ENCODE results near the gene PALLD. TPM values are rescaled to one million over a fixed set of nuclear protein-coding genes. Genes with fewer than 3 reads are reported as not detected.

The PALLD gene
- total and polyA plus RNA-seq, 2 of the 13 experiments (the other 11 are each of a cell fraction or from before 2014, with no cell fraction given): 0.50 to 1.5 TPM

DNA sequence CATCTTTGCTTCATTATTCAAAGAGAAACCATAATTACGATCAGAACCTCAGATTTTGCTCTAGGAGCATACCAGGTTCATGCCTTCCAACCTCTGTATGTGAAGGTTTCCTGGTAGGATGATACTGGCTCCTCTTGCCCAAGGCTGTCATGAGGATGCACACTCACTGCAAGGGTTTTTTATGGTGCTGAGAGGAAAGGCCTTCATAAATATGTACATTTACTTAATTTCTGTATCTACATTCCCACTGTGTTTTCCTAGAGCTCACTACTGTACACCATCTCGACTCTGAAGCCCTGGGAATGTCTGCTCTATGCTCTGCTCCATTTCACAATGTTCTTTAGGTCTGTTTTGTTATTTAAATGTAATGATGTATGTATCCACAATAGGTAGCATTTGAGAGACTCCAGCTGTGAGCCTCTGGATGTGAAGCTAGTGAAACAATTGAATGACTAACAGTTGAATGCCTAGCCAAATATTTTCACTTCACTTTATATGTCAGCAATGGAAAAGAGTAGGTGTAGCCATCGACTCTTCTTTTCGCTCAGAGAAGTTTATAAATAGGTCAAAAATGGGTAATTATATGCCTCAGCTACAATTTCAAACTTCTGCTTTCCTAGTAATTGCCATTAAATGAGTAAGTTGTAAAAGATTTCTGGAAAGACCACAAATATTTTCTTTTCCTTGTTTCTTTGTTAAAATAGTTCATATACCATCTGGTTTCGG is 228.0 kb downstream of the PALLD start:
- in situ Hi-C loops (cut with HindIII; ENCODE audit: extremely low pct_ligation_motif_present, low pct_unique_long_range_greater_than_20kb): no loop called here
- TF ChIP-seq PPARG (CRISPR knock-in tag; conservative IDR thresholded peaks at IDR 0.05) (no peak), ZNF235 (CRISPR knock-in tag; IDR thresholded peaks at IDR 0.05; ENCODE audit: borderline replicate concordance) (no peak)
- Histone ChIP-seq H4K20me1 (ENCODE audit: insufficient read depth, low read length) (no peaks in the 10 kb centered on the region), H3K4me2 (ENCODE audit: low read depth, low read length) (no peak overlapping the region), H2AFZ (ENCODE audit: low read length) (no peak overlapping the region), H3K4me1 (ENCODE audit: insufficient read depth, low read length) (no peaks in the 10 kb centered on the region), H3K79me2 (ENCODE audit: insufficient read depth, low read length) (no peaks in the 10 kb centered on the region), H3K4me3 (replicated peaks in 1 of 3; ENCODE audit: insufficient read depth in 1 of 3, low read depth in 2 of 3, low read length in 3 of 3) (no peak overlapping the region), H3K9me3 (ENCODE audit: low read length) (no peaks in the 10 kb centered on the region), H3K36me3 (replicated peaks in 1 of 2; ENCODE audit: control insufficient read depth in 1 of 2, insufficient read depth in 2 of 2, low read length in 2 of 2) (no peaks in the 10 kb centered on the region), H3K27ac (ENCODE audit: extremely low read length, insufficient read depth, low read length) (no peak overlapping the region), H3K27me3 (ENCODE audit: control insufficient read depth in 1 of 2, insufficient read depth in 2 of 2, low read length in 2 of 2) (no peaks in the 10 kb centered on the region; a peak in 1 of 5 replicates), H3K9ac (ENCODE audit: insufficient read depth, low read depth, low read length) (no peak overlapping the region)
- BruUV-seq (replicated peaks): no TSS peak
- WGBS (ENCODE audit: low lambda C conversion rate): 43% methylated on average over 5 of the region's 5 CpGs
- no peak for ATAC-seq
- ChIA-PET POLR2A (no interaction called here), CTCF (ENCODE audit: low intra/inter-chr PET ratio, low total read pairs) (no interaction called here)
- intact Hi-C loops (cut with micrococcal nuclease; ENCODE audit: unreplicated experiment): no loop called here
- DNase-seq (ENCODE audit: low spot score): no peak
- FAIRE-seq: no peak

DNA sequence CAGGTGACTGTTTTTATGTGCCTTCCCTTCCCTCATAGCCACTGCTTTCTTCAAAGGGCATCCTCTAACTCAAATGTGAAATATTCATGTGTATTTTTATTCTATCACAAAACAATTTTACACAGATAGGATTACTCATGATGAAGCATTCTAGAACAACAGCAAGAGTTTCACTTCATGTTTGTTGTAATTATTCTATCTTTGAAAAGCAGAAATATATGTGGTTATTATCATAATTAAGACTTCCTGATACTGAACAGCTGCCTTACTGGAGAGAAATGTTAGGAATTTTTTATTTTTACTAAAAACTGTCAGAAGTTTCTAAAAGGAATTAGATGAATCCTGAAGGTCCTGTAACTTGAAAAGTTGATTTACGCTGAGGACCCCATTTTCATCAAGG is 229.1 kb downstream of the PALLD start:
- H3K36me3 ChIP-seq (replicated peaks in 1 of 2; ENCODE audit: control insufficient read depth in 1 of 2, insufficient read depth in 2 of 2, low read length in 2 of 2): no peaks in the 10 kb centered on the region
- no peaks in the 10 kb centered on the region for H3K4me1 ChIP-seq (ENCODE audit: insufficient read depth, low read length)
- no peaks in the 10 kb centered on the region for H3K9me3 ChIP-seq (ENCODE audit: low read length)
- ChIA-PET POLR2A (no interaction called here), CTCF (ENCODE audit: low intra/inter-chr PET ratio, low total read pairs) (no interaction called here)
- no peak overlapping the region for H3K27ac ChIP-seq (ENCODE audit: extremely low read length, insufficient read depth, low read length)
- intact Hi-C loops (cut with micrococcal nuclease; ENCODE audit: unreplicated experiment) (no loop called here), in situ Hi-C loops (cut with HindIII; ENCODE audit: extremely low pct_ligation_motif_present, low pct_unique_long_range_greater_than_20kb) (no loop called here)
- H3K79me2 ChIP-seq (ENCODE audit: insufficient read depth, low read length): no peaks in the 10 kb centered on the region
- no peak overlapping the region for H3K4me2 ChIP-seq (ENCODE audit: low read depth, low read length)
- BruUV-seq (replicated peaks): no TSS peak
- no peak for FAIRE-seq
- no peaks in the 10 kb centered on the region; a peak in 1 of 5 replicates for H3K27me3 ChIP-seq (ENCODE audit: control insufficient read depth in 1 of 2, insufficient read depth in 2 of 2, low read length in 2 of 2)
- no peak overlapping the region for H2AFZ ChIP-seq (ENCODE audit: low read length)
- ATAC-seq: no peak
- H3K9ac ChIP-seq (ENCODE audit: insufficient read depth, low read depth, low read length): no peak overlapping the region
- no peaks in the 10 kb centered on the region for H4K20me1 ChIP-seq (ENCODE audit: insufficient read depth, low read length)
- no peak for DNase-seq (ENCODE audit: low spot score)
- WGBS (ENCODE audit: low lambda C conversion rate): 44% methylated on average over 1 of the region's 1 CpG
- H3K4me3 ChIP-seq (replicated peaks in 1 of 3; ENCODE audit: insufficient read depth in 1 of 3, low read depth in 2 of 3, low read length in 3 of 3): no peak overlapping the region
- TF ChIP-seq, protein P1, sequence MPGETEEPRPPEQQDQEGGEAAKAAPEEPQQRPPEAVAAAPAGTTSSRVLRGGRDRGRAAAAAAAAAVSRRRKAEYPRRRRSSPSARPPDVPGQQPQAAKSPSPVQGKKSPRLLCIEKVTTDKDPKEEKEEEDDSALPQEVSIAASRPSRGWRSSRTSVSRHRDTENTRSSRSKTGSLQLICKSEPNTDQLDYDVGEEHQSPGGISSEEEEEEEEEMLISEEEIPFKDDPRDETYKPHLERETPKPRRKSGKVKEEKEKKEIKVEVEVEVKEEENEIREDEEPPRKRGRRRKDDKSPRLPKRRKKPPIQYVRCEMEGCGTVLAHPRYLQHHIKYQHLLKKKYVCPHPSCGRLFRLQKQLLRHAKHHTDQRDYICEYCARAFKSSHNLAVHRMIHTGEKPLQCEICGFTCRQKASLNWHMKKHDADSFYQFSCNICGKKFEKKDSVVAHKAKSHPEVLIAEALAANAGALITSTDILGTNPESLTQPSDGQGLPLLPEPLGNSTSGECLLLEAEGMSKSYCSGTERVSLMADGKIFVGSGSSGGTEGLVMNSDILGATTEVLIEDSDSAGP (CRISPR knock-in tag; IDR thresholded peaks at IDR 0.05; ENCODE audit: borderline replicate concordance): no peak
- TF ChIP-seq, protein P2, sequence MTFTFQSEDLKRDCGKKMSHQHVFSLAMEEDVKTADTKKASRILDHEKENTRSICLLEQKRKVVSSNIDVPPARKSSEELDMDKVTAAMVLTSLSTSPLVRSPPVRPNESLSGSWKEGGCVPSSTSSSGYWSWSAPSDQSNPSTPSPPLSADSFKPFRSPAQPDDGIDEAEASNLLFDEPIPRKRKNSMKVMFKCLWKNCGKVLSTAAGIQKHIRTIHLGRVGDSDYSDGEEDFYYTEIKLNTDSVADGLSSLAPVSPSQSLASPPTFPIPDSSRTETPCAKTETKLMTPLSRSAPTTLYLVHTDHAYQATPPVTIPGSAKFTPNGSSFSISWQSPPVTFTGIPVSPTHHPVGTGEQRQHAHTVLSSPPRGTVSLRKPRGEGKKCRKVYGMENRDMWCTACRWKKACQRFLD (CRISPR knock-in tag; IDR thresholded peaks at IDR 0.05; ENCODE audit: borderline replicate concordance): no peak
- no peak for TF ChIP-seq ZNF10 (CRISPR knock-in tag; IDR thresholded peaks at IDR 0.05; ENCODE audit: borderline replicate concordance, low read depth)
- no peak for TF ChIP-seq DPF2 (CRISPR knock-in tag; IDR thresholded peaks at IDR 0.05; ENCODE audit: borderline replicate concordance, low read depth)
- no peak for TF ChIP-seq CBX2 (IDR thresholded peaks at IDR 0.05; ENCODE audit: low read depth, low read length)
- TF ChIP-seq CBX2 (CRISPR knock-in tag; IDR thresholded peaks at IDR 0.05; ENCODE audit: low read depth): no peak
- no peak for TF ChIP-seq ZNF274 (CRISPR knock-in tag; IDR thresholded peaks at IDR 0.05)
- TF ChIP-seq NFE2 (CRISPR knock-in tag; IDR thresholded peaks at IDR 0.05): no peak
- no peak for TF ChIP-seq JUNB (CRISPR knock-in tag; IDR thresholded peaks at IDR 0.05; ENCODE audit: borderline replicate concordance)
- no peak for TF ChIP-seq LCORL (IDR thresholded peaks at IDR 0.05)
- TF ChIP-seq LCORL (CRISPR knock-in tag; IDR thresholded peaks at IDR 0.05): no peak
- TF ChIP-seq MTF1 (CRISPR knock-in tag; IDR thresholded peaks at IDR 0.05): no peak
- no peak for TF ChIP-seq CHD4 (IDR thresholded peaks at IDR 0.05; ENCODE audit: borderline replicate concordance, low read length)
- TF ChIP-seq ETV6 (CRISPR knock-in tag; conservative IDR thresholded peaks at IDR 0.05): no peak
- no peak for TF ChIP-seq SIX4 (CRISPR knock-in tag; IDR thresholded peaks at IDR 0.05)
- no peak for TF ChIP-seq HIVEP1 (CRISPR knock-in tag; IDR thresholded peaks at IDR 0.05)
